KMS-11 (cell line): ENCODE data around the gene CDH4.

Experiments used
- H2AFZ ChIP-seq: fragments of 200-600 bp; sonication (generic); 2 replicates; pipeline ENCODE4 v1.6.1; 2016; ENCODE audit warnings: antibody characterized with exemption, mixed run types, low read depth
- H3K27ac ChIP-seq: fragments of 200-600 bp; sonication (generic); 2 replicates; pipeline ENCODE4 v1.6.1; 2016; ENCODE audit warnings: mild to moderate bottlenecking, mixed run types
- H3K27me3 ChIP-seq: fragments of 200-600 bp; sonication (generic); 2 replicates; pipeline ENCODE4 v1.6.1; 2017; ENCODE audit warnings: mild to moderate bottlenecking, low read depth, mixed run types, moderate library complexity; ENCODE audit not compliant: insufficient read depth
- H3K36me3 ChIP-seq: fragments of 200-600 bp; sonication (generic); 2 replicates; pipeline ENCODE4 v1.6.1; 2017; ENCODE audit warnings: mild to moderate bottlenecking, mixed run types; ENCODE audit not compliant: insufficient read depth
- H3K4me1 ChIP-seq: fragments of 200-600 bp; sonication (generic); 2 replicates; pipeline ENCODE4 v1.6.1; 2016; ENCODE audit warnings: mild to moderate bottlenecking, low read depth, mixed run types; ENCODE audit not compliant: poor library complexity, severe bottlenecking
- H3K4me2 ChIP-seq: fragments of 200-600 bp; sonication (generic); 2 replicates; pipeline ENCODE4 v1.7.0; 2016; ENCODE audit warnings: mild to moderate bottlenecking, mixed run types
- H3K4me3 ChIP-seq: fragments of 200-600 bp; sonication (generic); IDR thresholded peaks from 2 replicates; pipeline ENCODE4 v1.6.1; 2017; ENCODE audit warnings: low read depth, low read length, mixed read lengths; ENCODE audit not compliant: insufficient read depth
- H3K79me2 ChIP-seq: fragments of 200-600 bp; sonication (generic); 2 replicates; pipeline ENCODE4 v1.6.1; 2016; ENCODE audit warnings: low read depth, mixed run types; ENCODE audit not compliant: insufficient read depth
- H3K9ac ChIP-seq: fragments of 200-600 bp; sonication (generic); 2 replicates; pipeline ENCODE4 v1.6.1; 2016; ENCODE audit warnings: mild to moderate bottlenecking, mixed run types
- H4K20me1 ChIP-seq: fragments of 200-600 bp; sonication (generic); 2 replicates; pipeline ENCODE4 v1.6.1; 2016; ENCODE audit warnings: mild to moderate bottlenecking, mixed run types; ENCODE audit not compliant: insufficient read depth
- TF ChIP-seq, protein P1 (sequence below): fragments of 200-600 bp; sonication (generic); conservative IDR thresholded peaks from 2 replicates; pipeline ENCODE4 v1.6.1; 2017; ENCODE audit warnings: low read depth, mild to moderate bottlenecking, antibody characterized with exemption, low read length, moderate library complexity, mixed read lengths

CDH4 gene

GRCh38 chr20:61760731-61761130, 508.7 kb downstream of the CDH4 start:
- no peak overlapping the region for H3K27ac ChIP-seq
- H3K27me3 ChIP-seq: peaks cover 36% of the 10 kb centered on the region; the same call in 1 of the 2 replicates
- no peaks in the 10 kb centered on the region for H4K20me1 ChIP-seq
- no peaks in the 10 kb centered on the region for H3K79me2 ChIP-seq
- no peaks in the 10 kb centered on the region for H3K36me3 ChIP-seq
- no peak overlapping the region for H2AFZ ChIP-seq
- H3K4me2 ChIP-seq: no peak overlapping the region
- no peak overlapping the region for H3K9ac ChIP-seq
- TF ChIP-seq, protein P1, sequence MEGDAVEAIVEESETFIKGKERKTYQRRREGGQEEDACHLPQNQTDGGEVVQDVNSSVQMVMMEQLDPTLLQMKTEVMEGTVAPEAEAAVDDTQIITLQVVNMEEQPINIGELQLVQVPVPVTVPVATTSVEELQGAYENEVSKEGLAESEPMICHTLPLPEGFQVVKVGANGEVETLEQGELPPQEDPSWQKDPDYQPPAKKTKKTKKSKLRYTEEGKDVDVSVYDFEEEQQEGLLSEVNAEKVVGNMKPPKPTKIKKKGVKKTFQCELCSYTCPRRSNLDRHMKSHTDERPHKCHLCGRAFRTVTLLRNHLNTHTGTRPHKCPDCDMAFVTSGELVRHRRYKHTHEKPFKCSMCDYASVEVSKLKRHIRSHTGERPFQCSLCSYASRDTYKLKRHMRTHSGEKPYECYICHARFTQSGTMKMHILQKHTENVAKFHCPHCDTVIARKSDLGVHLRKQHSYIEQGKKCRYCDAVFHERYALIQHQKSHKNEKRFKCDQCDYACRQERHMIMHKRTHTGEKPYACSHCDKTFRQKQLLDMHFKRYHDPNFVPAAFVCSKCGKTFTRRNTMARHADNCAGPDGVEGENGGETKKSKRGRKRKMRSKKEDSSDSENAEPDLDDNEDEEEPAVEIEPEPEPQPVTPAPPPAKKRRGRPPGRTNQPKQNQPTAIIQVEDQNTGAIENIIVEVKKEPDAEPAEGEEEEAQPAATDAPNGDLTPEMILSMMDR: no peak
- no peaks in the 10 kb centered on the region for H3K4me1 ChIP-seq
- no peak overlapping the region for H3K4me3 ChIP-seq

- no peak overlapping the region for H3K4me3 ChIP-seq
- no peak overlapping the region for H2AFZ ChIP-seq
- H3K4me2 ChIP-seq: no peak overlapping the region
- no peaks in the 10 kb centered on the region for H4K20me1 ChIP-seq
- H3K9ac ChIP-seq: no peak overlapping the region
- no peaks in the 10 kb centered on the region for H3K79me2 ChIP-seq
- no peaks in the 10 kb centered on the region for H3K36me3 ChIP-seq
- TF ChIP-seq, protein P1: no peak
- no peaks in the 10 kb centered on the region for H3K4me1 ChIP-seq
- no peak overlapping the region for H3K27ac ChIP-seq
- H3K27me3 ChIP-seq: peaks cover 36% of the 10 kb centered on the region; the same call in 1 of the 2 replicates
Measured at GRCh38 chr20:61761453-61762166, 509.5 kb downstream of the CDH4 start.

GRCh38 chr20:61762167-61762710, 510.2 kb downstream of the CDH4 start:
- no peak overlapping the region for H3K27ac ChIP-seq
- H3K4me3 ChIP-seq: no peak overlapping the region
- no peak overlapping the region for H3K9ac ChIP-seq
- no peaks in the 10 kb centered on the region for H3K79me2 ChIP-seq
- TF ChIP-seq, protein P1: no peak
- no peaks in the 10 kb centered on the region for H3K4me1 ChIP-seq
- no peaks in the 10 kb centered on the region for H4K20me1 ChIP-seq
- no peak overlapping the region for H3K4me2 ChIP-seq
- no peaks in the 10 kb centered on the region for H3K36me3 ChIP-seq
- peaks cover 36% of the 10 kb centered on the region; the same call in 1 of the 2 replicates for H3K27me3 ChIP-seq
- no peak overlapping the region for H2AFZ ChIP-seq

DNA sequence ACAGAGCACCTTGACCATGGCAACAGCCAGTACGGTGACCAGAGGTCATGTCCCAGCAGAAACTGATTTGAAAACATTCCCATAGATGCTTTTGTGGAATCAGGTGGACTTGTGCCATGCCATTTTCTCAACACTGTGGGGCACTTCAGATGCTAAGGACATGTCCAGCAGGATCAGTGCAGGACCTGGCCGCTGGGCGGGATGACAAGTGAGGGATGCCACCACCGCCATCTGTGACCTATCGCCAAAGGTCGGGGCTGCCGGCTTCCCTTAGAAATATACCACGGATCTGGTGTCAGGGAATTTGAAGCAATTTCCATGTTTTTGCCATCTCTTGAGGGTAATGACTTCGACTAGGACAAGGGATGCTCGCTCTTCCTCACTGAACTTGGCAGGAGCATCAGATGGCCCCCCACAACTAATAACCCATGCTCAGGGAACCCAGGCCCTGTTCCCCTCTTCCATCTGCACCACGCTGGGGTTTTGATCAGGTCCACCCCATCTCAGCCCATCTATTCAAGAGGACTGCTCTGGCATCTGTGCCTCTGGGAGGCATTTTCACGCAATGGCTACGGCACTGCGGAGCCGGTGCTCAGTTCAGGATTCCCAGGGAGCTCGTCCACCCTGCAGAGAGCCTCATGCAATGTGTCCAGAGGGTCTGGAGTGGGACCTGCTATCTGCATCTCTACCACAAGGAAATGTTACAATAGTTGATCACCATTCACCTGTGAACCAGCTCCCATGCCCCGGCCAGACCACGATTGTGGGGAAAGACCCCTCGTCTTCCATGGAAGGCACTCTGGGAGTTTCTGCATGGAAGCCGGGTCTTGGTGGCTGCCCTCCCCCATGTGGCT, 511.1 kb downstream of the CDH4 start:
- peaks cover 36% of the 10 kb centered on the region; the same call in 1 of the 2 replicates for H3K27me3 ChIP-seq
- no peak overlapping the region for H3K4me2 ChIP-seq
- H3K79me2 ChIP-seq: no peaks in the 10 kb centered on the region
- H3K4me1 ChIP-seq: no peaks in the 10 kb centered on the region
- no peak overlapping the region for H3K9ac ChIP-seq
- TF ChIP-seq, protein P1: no peak
- H4K20me1 ChIP-seq: no peaks in the 10 kb centered on the region
- no peak overlapping the region for H3K27ac ChIP-seq
- H3K4me3 ChIP-seq: no peak overlapping the region
- H3K36me3 ChIP-seq: no peaks in the 10 kb centered on the region
- H2AFZ ChIP-seq: no peak overlapping the region
